HEK293 (cell line): ENCODE results near the gene LDLR.

Experiments
- CTCF ChIA-PET: fragments of 350-600 bp; formaldehyde crosslinking; extraction: SDS; loops from one replicate; lab custom pipeline; 2021; ENCODE audit warnings: antibody characterized with exemption; lab: Yijun Ruan, JAX
- POLR2A ChIA-PET: fragments of 300-600 bp; formaldehyde crosslinking; extraction: SDS; loops from one replicate; lab custom pipeline; 2020; ENCODE audit warnings: antibody characterized with exemption, inconsistent platforms; lab: Yijun Ruan, JAX
- H3K27ac ChIP-seq: fragments of 200-500 bp; sonication (Bioruptor generic); 2 replicates; pipeline ENCODE4 v1.5.1; 2014; ENCODE audit warnings: low read depth, low read length, control low read depth, inconsistent platforms; ENCODE audit errors: extremely low read depth
- H3K36me3 ChIP-seq, 2 experiments: fragments of 200-500 bp in 1 of 2; sonication (Bioruptor generic) in 1 of 2; 1 replicate in 1 of 2; 2 replicates in 1 of 2; pipeline ENCODE4 v1.5.1; 2014 to 2017; ENCODE audit warnings: inconsistent platforms in 2 of 2, low read length in 2 of 2; ENCODE audit not compliant: control insufficient read depth in 2 of 2, insufficient read depth in 1 of 2
- H3K4me1 ChIP-seq: fragments of 200-500 bp; sonication (Bioruptor generic); 2 replicates; pipeline ENCODE4 v1.5.1; 2014; ENCODE audit warnings: mild to moderate bottlenecking, low read length, inconsistent platforms; ENCODE audit not compliant: control insufficient read depth, insufficient read depth
- H3K4me3 ChIP-seq: 2 replicates; pipeline ENCODE4 v1.5.1; 2011; ENCODE audit warnings: low read depth, mild to moderate bottlenecking, control low read depth, low read length, moderate library complexity
- H3K9me3 ChIP-seq: fragments of 200-500 bp; sonication (Bioruptor generic); 2 replicates; pipeline ENCODE4 v1.5.1; 2014; ENCODE audit warnings: low read depth, low read length, inconsistent platforms; ENCODE audit not compliant: control insufficient read depth, insufficient read depth
- EGR2 ChIP-seq: fragments of 450-650 bp; formaldehyde crosslinking; IDR thresholded peaks from 2 replicates; pipeline ENCODE4 v1.5.1; 2016; ENCODE audit warnings: low read depth, missing biosample characterization, missing genetic modification characterization
- IKZF3 ChIP-seq: fragments of 450-650 bp; IDR thresholded peaks from 2 replicates; pipeline ENCODE4 v1.5.0; 2018; ENCODE audit warnings: missing biosample characterization, mild to moderate bottlenecking, missing genetic modification characterization, moderate library complexity
- SP7 ChIP-seq: fragments of 450-650 bp; formaldehyde crosslinking; IDR thresholded peaks from 2 replicates; pipeline ENCODE4 v1.5.1; 2016; ENCODE audit warnings: missing biosample characterization, missing genetic modification characterization
- ZBTB17 ChIP-seq: fragments of 450-650 bp; formaldehyde crosslinking; IDR thresholded peaks from 2 replicates; pipeline ENCODE4 v1.5.1; 2016; ENCODE audit warnings: missing biosample characterization, missing genetic modification characterization
- ZFP69B ChIP-seq: fragments of 450-650 bp; formaldehyde crosslinking; IDR thresholded peaks from 2 replicates; pipeline ENCODE4 v1.5.1; 2016; ENCODE audit warnings: missing biosample characterization, missing genetic modification characterization
- ZNF16 ChIP-seq: fragments of 450-650 bp; formaldehyde crosslinking; IDR thresholded peaks from 2 replicates; pipeline ENCODE4 v1.5.1; 2016; ENCODE audit warnings: low read depth, missing biosample characterization, missing genetic modification characterization
- ZNF18 ChIP-seq: fragments of 450-650 bp; formaldehyde crosslinking; IDR thresholded peaks from 2 replicates; pipeline ENCODE4 v1.5.1; 2016; ENCODE audit warnings: missing biosample characterization, missing genetic modification characterization
- ZNF341 ChIP-seq: fragments of 450-650 bp; formaldehyde crosslinking; IDR thresholded peaks from 2 replicates; pipeline ENCODE4; 2016; ENCODE audit warnings: low read depth, missing biosample characterization, missing genetic modification characterization
- ZNF555 ChIP-seq: fragments of 450-650 bp; formaldehyde crosslinking; conservative IDR thresholded peaks from 2 replicates; pipeline ENCODE4 v1.5.1; 2017; ENCODE audit warnings: missing biosample characterization, mild to moderate bottlenecking, missing genetic modification characterization, inconsistent platforms
- ZNF600 ChIP-seq: fragments of 450-650 bp; formaldehyde crosslinking; IDR thresholded peaks from 2 replicates; pipeline ENCODE4 v1.5.1; 2016; ENCODE audit warnings: missing biosample characterization, missing genetic modification characterization
- TF ChIP-seq, protein P1 (sequence below): fragments of 450-650 bp; formaldehyde crosslinking; IDR thresholded peaks from 2 replicates; pipeline ENCODE4 v1.5.1; 2016; ENCODE audit warnings: missing biosample characterization, missing genetic modification characterization

Gene LDLR

GRCh38 chr19:11148001-11148400 lies 58.7 kb downstream of the LDLR start:
- TF ChIP-seq IKZF3 (tag by site-specific recombination) (no peak), ZNF600 (tag by site-specific recombination) (peak; percentile 33)
- TF ChIP-seq, all 188 proteins: peak for 1
- ChIA-PET CTCF (interaction anchor here (0.6 to 0.7 kb wide), 2 partner anchors 16 to 413 kb away, joined by 3 to 4 read pairs; no protein-coding TSS in a partner anchor), POLR2A (interaction anchor here (0.7 to 1.8 kb wide), 2 partner anchors 8 to 9 kb away, joined by 3 to 10 read pairs; partner anchors contain the start of gene SPC24)
- Histone ChIP-seq H3K36me3 (peaks cover 16 to 57% of the 10 kb centered on the region in 2 experiments; a peak in 2 of 3 replicates), H3K4me1 (peaks cover 4% of the 10 kb centered on the region), H3K27ac (no peak overlapping the region), H3K4me3 (no peak overlapping the region), H3K9me3 (no peaks in the 10 kb centered on the region)

GRCh38 chr19:11151181-11151580 lies 61.9 kb downstream of the LDLR start:
- POLR2A ChIA-PET, result interaction anchor here (0.7 to 5.9 kb wide), 4 partner anchors 8 to 264 kb away, joined by 4 to 37 read pairs (median 6); no protein-coding TSS in a partner anchor
- no peak overlapping the region for H3K27ac ChIP-seq
- H3K36me3 ChIP-seq, result peaks cover 12 to 48% of the 10 kb centered on the region in 2 experiments; a peak in 2 of 3 replicates
- H3K4me1 ChIP-seq, result no peaks in the 10 kb centered on the region
- H3K9me3 ChIP-seq, result no peaks in the 10 kb centered on the region
- CTCF ChIA-PET, result interaction anchor here (0.6 kb wide), 1 partner anchor 214 kb away, joined by 4 read pairs; no protein-coding TSS in a partner anchor
- TF ChIP-seq ZNF18 (tag by site-specific recombination), result 0 out of 2 replicates have a peak, but pooled peaks have one; percentile 4
- TF ChIP-seq ZNF16 (tag by site-specific recombination), result no peak
- no peak overlapping the region for H3K4me3 ChIP-seq

GRCh38 chr19:11152318-11153062 lies 63.2 kb downstream of the LDLR start:
- Histone ChIP-seq H3K9me3 (no peaks in the 10 kb centered on the region), H3K36me3 (peaks cover 7 to 39% of the 10 kb centered on the region in 2 experiments; a peak in 2 of 3 replicates), H3K27ac (no peak overlapping the region), H3K4me1 (no peaks in the 10 kb centered on the region), H3K4me3 (no peak overlapping the region)
- POLR2A ChIA-PET, result interaction anchor here (1.4 to 5.9 kb wide), 2 partner anchors 9 to 11 kb away, joined by 5 to 37 read pairs; no protein-coding TSS in a partner anchor
- CTCF ChIA-PET, result interaction anchor here (0.7 kb wide), 1 partner anchor 268 kb away, joined by 3 read pairs; no protein-coding TSS in a partner anchor
- TF ChIP-seq ZFP69B (no peak), ZBTB17 (0 out of 2 replicates have a peak, but pooled peaks have one; percentile 12), ZNF341 (tag by site-specific recombination) (peak; percentile 57), SP7 (tag by site-specific recombination) (0 out of 2 replicates have a peak, but pooled peaks have one; percentile 35), ZNF600 (tag by site-specific recombination) (peak; percentile 65), EGR2 (peak; percentile 30; the same call in 1 of the 2 replicates), ZNF555 (tag by site-specific recombination) (no peak)
- TF ChIP-seq, protein P1, sequence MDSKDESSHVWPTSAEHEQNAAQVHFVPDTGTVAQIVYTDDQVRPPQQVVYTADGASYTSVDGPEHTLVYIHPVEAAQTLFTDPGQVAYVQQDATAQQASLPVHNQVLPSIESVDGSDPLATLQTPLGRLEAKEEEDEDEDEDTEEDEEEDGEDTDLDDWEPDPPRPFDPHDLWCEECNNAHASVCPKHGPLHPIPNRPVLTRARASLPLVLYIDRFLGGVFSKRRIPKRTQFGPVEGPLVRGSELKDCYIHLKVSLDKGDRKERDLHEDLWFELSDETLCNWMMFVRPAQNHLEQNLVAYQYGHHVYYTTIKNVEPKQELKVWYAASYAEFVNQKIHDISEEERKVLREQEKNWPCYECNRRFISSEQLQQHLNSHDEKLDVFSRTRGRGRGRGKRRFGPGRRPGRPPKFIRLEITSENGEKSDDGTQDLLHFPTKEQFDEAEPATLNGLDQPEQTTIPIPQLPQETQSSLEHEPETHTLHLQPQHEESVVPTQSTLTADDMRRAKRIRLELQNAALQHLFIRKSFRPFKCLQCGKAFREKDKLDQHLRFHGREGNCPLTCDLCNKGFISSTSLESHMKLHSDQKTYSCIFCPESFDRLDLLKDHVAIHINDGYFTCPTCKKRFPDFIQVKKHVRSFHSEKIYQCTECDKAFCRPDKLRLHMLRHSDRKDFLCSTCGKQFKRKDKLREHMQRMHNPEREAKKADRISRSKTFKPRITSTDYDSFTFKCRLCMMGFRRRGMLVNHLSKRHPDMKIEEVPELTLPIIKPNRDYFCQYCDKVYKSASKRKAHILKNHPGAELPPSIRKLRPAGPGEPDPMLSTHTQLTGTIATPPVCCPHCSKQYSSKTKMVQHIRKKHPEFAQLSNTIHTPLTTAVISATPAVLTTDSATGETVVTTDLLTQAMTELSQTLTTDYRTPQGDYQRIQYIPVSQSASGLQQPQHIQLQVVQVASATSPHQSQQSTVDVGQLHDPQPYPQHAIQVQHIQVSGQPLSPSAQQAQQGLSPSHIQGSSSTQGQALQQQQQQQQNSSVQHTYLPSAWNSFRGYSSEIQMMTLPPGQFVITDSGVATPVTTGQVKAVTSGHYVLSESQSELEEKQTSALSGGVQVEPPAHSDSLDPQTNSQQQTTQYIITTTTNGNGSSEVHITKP (tag by site-specific recombination), result 0 out of 2 replicates have a peak, but pooled peaks have one; percentile 22
